HG03432 (cell line): ENCODE data around the gene GTF3C1.
A peak's percentile ranks its signal among the peaks of the same experiment; 100 is the strongest.
"Not testable (repeated sequence)": the region's sequence is repeated elsewhere in the genome, so short reads cannot be mapped to it uniquely, and the experiment has no call there.

Source experiments
- ATAC-seq: cut with Tn5 transposase; IDR thresholded peaks from one replicate; pipeline ENCODE4 v1.9.1; 2021; ENCODE audit warnings: mild to moderate bottlenecking, moderate library complexity; ENCODE audit not compliant: unreplicated experiment

Gene GTF3C1

DNA sequence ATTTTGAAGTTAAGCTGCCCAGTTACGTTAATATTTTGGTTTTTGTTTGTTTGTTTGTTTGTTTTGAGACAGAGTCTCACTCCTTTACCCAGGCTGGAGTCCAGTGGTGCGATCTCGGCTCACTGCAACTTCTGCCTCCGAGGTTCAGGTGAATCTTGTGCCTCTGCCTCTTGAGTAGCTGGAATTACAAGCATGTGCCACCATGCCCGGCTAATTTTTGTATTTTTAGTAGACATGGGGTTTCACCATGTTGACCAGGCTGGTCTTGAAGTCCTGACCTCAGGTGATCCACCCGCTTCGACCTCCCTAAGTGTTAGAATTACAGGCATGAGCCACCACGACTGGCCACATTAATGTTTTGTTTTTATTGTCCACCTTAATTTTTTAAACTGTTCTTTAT lies 21.3 kb upstream of the GTF3C1 start:
- ATAC-seq, result not testable (repeated sequence)

DNA sequence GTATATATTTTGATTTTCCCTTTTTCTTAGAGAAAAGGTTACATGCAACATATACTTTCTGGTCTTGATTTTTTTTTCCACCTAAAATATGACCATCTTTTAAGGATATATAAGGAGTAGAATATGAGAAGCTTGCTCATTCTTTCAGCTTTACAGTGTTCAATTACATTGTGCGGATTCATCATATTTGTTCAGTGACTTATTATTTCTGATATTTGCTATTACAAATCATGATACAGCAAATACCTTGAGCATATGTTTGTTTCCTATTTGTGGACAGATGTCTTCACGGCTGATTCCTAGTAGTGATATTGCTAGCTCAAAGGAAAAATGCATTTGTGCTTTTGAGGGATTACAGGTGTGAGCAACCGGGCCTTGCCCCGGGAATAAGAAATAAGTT lies 18.4 kb upstream of the GTF3C1 start:
- no peak for ATAC-seq

DNA sequence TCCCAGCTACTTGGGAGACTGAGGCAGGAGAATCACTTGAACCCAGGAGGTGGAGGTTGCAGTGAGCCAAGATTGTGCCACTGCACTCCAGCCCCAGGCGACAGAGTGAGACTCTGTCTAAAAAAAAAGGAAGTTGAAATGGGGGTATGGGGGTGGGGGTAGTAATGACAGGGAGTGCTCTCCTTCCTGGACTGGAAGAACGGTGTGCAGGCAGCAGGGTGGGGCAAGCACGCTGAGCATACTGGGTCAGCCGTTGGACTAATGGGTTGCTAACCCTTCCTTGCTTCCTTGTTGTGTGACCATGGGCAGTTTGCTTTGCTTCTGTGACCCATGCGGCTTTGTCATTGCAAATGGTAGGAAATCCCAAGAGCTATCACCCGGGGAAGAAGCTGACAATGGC lies 16.7 kb upstream of the GTF3C1 start:
- no peak for ATAC-seq

DNA sequence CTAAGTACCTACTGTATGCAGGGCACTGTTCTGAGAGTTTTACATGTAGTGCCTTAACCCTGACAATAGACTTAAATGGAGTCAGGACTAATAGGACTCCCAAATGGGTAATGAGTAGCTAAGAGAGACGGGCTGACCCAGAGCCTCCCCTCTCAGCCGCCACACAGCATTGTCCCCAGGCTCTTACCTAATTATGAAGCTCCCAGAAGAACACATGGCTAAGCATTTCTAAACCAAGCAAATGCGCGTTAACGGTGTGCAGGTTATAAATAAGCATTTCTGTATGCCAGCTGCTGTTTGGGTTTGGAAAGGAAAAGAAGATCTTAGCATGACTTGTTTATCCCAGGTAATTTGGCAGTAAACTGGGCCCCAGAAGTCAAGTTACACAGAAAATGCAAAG lies 14.5 kb upstream of the GTF3C1 start:
- no peak for ATAC-seq

DNA sequence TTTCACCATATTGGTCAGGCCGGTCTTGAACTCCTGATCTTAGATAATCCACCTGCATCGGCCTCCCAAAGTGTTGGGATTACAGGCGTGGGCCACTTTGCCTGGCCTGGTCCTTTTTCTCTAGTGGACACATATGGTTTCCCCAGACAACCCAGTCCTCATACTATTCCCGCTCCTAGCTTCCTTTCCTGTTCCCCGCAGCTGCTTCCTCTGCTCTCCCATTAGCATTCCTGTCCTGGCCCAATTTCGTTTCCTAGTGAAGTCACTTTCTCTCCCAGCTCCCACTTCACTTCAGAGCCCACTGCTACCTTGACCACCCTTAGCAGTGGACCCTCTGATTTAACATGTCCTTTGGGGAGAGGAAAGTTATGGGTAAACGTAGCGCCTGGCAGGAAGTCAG lies 11.5 kb upstream of the GTF3C1 start:
- ATAC-seq, result no peak

DNA sequence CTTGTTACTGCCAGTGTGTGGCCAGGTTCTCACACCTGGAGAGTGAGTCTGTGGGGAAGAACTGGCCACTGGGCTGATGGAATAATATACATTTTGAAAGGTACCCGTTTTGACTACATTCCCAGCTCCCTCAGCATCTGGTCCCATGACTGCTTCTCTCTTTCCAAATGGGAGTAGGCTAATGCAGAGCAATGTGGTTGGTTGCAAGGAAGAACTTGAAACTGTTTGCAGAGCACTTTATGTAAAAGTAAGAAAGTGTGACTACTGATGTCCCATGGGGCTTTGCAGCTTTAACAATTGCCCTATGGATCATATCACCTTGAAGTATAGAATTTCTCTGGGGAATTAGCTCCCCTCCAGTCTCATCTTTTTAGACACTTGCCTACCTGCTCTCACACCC lies 9.2 kb upstream of the GTF3C1 start:
- no peak for ATAC-seq

DNA sequence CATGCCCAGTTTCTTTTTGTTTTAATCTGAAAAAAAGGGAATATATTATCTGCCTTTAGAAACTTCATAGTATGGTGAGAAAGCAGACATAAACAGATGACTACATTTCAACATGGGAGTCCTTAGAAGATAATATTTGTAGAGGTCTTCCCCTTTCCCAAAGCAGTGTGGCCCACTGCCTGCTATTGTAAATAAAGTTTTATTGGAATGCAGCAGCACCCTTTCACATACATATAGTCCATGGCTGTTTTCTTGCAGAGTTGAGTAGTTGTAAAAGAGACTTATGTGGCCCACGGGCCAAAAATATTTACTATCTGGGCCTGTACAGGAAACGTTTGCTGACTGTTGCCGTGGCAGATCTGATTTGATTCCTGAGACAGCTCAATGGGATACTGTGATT lies 8.7 kb upstream of the GTF3C1 start:
- no peak for ATAC-seq

DNA sequence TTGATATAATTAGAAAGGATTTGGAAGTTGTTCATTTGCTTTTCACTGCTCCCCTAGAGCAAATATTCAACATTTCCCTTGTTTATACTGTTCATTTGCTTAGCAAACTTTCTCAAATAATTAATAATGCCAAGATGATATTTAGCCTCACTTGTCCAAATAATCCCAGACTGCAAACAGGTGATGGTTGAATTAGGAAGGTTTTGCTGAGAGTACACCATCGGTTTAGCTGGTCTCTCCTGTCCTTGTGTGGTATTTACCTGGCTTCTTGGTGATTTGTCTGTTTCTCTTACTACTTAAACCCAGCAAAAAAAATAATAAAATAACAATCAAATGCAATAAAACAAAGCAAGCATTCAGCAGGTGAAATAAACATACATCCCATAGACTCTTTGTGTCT lies 6.8 kb upstream of the GTF3C1 start:
- no peak for ATAC-seq

DNA sequence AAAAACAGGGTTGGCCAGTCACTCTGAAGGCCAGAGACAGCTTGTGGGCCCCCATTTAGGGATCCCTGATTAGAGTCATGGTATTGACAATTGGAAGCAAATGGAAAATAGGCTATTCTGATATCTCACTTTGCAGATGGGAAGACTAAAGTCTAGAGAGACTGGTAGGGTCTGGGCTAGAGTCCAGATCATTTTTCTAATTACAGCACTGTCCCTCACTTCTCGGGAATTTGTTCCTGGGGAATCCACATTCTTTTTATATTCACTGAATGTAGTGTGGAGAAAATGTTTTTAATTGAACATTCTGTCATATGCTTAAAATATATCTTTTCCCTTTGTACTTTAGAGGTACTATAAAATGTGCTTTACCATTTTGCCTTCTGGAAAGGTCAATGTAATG lies 1.3 kb upstream of the GTF3C1 start:
- no peak for ATAC-seq

DNA sequence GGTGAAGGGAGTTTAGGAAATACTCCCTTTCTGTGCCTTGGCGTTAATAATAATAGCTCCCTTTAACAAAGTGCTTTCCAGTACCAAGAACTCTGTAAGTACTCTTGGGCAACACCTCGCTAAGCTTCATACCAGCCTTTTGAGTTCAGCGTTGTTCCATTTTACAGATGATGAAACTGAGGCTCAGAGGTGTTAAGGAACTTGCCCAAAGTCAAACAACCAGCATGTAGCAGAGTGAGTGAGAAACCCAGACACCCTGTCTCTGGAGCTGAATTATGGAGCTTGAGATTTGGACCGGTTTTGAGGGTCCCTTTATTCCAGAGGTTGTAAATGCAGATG lies 838 bp upstream of the GTF3C1 start:
- no peak for ATAC-seq

DNA sequence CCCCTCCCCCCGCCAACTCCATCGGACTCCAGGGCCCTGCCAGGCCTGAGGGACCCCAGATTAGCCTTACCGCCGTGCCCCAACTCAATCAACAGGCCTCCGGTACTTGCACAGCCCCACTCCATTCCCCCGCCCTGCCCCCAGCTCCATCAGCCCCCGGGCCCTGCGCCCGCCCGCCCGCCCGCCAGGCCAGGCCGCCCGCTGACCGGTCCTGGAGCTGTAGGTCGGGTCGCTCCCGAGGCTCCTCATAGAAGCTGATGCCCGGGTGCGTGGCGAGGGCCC lies 308 bp downstream of the GTF3C1 start:
- peak; percentile 37 for ATAC-seq

DNA sequence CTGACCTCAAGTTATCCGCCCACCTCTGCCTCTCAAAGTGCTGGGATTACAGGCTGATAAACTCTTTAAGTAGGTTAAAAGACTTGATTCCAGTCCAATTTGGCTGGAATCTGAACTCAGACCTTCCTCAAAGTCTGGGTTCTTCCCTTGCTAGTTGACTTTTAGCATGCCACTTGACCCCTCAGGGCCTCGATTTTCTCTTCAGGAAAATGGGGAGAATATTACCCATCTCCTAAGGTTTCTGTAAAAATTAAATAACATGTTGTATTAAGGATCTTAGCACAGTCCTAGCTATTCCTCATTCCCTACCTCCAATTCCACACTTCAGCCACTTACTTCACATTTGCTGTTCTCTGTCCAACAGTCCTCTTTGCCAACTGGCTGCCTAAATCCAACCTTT lies 1.9 kb downstream of the GTF3C1 start:
- ATAC-seq, result no peak

DNA sequence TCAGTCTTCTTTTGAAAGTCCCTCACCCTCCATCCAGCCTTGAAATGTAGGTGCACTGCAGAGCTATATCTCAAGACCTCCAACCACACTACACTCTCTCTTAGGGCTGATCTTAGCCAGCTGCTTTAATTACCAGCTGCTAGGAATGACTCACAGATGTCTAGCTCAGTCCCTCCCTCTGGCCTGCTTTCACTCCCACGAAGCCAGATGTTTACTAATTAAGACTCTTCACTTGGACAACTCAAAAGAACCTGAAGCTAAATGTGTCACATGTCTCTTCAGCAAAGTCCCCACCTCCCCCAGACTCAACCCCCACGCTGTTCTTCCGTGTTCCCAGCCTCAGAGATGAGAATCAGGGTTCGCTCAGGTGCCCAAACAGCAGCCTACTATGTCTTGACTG lies 2.6 kb downstream of the GTF3C1 start:
- no peak for ATAC-seq

DNA sequence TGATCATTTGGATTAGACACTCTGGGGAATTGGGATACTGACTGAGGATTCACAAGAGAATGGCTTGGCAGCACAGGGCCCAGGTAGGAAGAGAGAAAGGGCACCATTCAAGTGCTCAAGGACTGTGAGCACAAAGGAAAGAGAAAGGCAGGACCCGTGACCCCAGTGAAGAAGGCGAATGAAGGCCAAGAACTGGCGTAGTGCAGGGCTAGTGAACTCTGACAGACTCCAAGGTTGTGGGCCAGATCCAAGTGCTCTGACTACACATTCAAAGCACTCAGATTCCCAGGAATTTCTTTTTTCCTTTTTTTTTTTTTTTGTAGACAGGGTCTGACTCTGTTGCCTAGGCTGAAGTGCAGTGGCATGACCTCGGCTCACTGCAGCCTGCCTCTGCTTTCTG lies 5.0 kb downstream of the GTF3C1 start:
- ATAC-seq, result no peak

DNA sequence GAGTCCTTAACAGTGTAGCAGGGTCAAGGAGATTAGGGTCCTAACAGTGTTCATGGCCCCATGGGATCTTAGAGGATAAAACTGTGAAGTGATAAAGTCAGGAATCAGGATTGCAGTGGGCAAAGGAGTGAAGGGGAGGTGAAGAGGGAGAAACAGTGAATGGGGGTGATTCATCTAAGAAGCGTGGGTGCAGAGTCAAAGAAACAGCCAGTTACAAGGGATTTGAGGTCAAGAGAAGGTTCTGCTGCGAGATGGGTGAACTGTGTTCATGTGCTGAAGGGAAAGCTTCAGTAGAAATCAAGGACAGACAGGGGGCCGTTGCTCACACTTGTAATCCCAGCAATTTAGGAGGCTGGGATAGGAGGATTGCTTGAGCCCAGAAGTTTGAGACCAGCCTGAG lies 5.9 kb downstream of the GTF3C1 start:
- no peak for ATAC-seq

DNA sequence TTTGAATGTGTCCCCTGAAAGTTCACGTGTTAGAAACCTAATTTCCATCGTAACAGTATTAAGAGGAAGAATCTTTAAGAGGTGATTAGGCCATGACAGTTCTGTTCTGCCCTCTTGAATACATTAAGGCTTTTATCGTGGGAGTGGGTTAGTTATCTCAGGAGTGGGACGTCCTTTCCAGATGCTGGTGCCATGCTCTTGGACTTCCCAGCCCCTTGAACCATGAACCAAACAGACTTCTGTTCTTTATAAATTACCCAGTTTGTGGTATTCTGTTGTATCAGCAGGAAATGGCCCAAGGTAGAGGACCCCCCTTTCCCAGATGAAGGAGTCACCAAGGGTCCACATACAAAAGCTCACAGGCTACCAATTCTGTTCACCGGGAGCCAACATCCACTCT lies 10.1 kb downstream of the GTF3C1 start:
- no peak for ATAC-seq

DNA sequence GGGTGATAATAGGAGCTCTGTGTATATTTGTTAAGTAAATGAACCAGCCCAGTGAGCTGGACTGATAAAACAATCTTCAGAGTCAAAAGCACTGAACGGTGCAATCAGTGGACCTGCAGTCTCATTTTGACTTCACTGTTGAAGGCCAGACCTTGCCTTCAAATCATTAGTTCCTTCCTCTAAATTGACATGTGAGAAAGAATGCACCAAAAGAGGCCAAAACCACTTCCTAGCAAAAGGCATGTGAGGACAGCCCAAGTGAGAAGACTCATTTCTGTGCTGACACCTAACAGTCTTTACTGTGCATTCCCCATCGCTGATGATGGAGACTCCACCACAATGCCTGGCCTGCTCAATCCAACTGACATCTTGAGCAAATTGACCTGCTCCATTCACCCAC lies 10.6 kb downstream of the GTF3C1 start:
- ATAC-seq, result no peak

DNA sequence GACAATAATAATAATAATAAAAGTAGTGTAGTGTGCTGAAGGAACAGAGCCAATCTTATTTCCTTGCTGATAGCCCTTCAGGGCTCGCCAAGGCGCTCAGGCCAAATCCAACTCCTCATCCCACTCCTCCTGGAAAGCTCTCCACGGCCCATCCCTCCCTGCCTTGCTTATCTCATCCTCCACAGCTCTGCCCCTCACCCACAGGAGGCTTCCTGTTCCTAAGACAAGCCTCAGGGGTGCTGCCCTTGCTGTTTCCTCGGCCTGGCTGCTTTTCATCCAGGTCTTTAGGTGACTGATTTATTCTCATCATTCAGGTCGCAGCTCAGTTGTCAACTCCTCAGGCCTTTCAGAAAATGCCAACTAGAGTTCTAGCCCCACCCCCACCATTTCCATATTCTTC lies 11.2 kb downstream of the GTF3C1 start:
- ATAC-seq, result no peak

DNA sequence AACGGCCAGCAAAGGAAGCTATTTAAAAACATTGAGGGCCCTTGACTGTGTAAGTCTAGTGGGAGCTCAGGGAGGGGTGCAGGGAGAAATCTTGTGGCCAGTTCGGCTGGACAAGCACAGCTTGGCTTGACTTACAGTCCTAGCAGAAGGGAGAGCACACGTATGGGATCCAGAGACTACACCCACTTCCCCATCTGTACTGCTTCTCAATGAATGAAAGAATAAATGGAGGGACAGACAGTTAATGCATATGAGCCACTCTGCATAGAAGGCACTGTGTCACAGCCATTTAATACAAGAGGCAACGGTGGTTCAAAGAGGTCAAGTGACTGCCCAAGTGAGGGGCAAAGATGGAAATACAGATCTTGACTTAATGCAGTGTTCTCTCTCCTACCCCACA lies 15.5 kb downstream of the GTF3C1 start:
- ATAC-seq, result no peak

DNA sequence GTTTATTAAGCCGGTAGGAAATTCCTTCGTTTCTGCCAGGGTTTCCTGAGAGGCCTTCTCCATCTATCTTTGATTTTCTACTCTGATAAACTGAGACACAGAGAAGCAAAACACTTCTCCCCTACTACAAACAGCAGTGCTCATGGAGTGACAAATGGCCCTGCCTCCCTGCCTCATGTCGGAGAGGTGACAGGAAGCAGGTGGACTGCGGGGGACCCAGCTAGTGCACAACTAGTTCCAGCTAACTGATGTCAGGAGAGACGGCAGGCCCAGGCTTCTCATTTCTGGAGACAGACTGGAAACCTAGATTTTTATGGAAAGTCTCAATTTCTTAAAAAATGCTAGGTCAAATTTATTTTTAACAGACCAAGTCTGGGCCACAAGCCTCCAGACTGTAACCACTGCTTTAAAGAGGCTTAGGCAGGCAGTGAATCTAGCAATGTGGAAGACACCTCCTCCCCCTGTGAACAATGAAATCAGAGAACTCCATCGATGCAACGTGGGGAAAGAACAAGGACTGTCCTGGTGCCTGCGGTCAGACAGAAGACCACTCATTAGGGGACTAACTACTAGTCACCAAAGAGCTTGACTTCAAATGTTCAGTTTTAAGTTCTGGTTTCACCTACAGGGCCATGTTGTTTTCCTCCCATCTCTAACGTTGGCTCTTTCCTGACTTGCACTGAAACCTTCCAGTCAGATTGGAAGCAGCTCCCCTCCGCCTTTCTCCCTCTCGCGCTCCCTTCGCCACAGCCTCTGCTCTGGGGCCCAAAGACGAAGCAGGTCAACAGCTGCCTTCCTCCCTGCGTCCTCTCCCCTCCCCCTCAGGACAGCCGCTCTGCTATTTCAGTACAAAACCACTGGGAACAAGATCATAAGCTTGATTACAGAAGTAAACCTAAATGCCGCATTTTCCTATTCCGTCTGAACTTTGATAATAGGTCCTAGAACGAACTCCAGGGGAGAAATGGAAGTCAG lies 17.6 kb downstream of the GTF3C1 start:
- ATAC-seq, result no peak

DNA sequence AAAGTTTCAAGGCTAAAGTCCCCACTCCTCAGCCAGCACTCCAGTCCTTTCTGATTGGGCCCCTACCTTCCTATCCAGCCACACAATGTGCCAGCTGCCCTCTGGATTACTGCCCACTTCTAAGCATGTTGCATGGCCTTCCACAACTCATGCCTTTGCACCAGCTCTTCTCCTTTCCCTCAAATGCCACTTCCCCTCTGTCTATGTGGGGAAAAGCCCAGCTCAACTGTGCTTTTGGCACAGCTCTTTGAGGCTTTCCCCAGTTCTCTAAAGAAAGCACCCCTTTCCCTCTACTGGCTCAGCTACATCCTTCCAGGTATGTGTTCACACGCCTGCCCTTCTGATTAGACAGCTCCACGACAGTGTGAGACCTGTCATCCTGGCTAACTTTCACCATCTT lies 18.5 kb downstream of the GTF3C1 start:
- ATAC-seq, result no peak

DNA sequence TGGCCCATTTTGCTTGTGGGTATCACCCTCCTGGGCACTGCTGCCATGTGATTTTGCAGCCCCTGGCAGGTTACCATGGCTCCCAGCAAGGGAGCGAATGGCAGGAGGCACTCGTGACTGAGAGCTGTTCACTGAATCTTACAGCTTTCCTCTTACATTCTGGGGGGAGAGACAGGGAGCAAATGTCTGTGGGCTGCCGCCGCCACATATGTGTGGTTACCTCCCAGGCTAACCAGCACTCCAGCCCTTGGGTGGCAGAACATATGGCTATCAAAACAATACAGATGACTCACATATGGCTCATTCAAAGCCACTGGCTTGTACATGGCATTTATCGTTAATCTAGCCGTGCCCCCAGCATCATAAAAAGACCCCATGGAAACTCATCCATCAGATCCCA lies 19.8 kb downstream of the GTF3C1 start:
- no peak for ATAC-seq

DNA sequence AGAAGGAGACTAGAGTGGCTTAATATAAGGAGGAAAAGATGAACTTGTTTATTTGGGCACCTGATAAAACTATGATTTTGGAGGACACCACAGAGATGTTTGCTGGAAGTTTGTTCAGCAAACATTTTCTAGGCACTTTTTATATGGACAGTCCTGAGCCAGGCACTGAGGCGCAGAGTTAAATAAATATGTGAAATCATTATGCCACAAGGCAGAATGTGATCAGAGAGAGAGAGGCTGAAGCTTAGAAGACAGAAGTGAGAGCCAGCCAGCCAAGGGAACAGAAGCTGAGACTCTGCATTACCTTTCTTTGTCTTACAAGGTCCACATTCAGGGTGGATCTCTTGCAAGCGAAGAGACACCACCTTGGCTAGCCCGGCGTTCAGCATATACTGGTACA lies 21.4 kb downstream of the GTF3C1 start:
- ATAC-seq, result no peak
